Transverse colon (tissue), 4 donors: Measurements from ENCODE around the gene RAB38.

Experiments used
- CTCF ChIP-seq, 5 experiments: fragments of 200-600 bp in 3 of 5; fragments of 450-650 bp in 2 of 5; sonication (generic) in 3 of 5; IDR thresholded peaks; 1 replicate in 2 of 5; 2 replicates in 3 of 5; pipeline ENCODE4 v1.5.1; 2016 to 2017; ENCODE audit warnings: antibody characterized with exemption in 5 of 5, inconsistent platforms in 3 of 5, mild to moderate bottlenecking in 2 of 5, moderate library complexity in 1 of 5
- POLR2A ChIP-seq: fragments of 450-650 bp; IDR thresholded peaks from one replicate; pipeline ENCODE4 v1.6.1; 2016; ENCODE audit warnings: antibody characterized with exemption, mild to moderate bottlenecking, moderate library complexity
- POLR2AphosphoS5 ChIP-seq, 3 donors: sonication (generic); formaldehyde crosslinking; IDR thresholded peaks; one replicate each; pipeline ENCODE4 v1.6.1; 2016; ENCODE audit warnings: antibody characterized with exemption in 3 of 3

- TF ChIP-seq POLR2A (no peak), POLR2AphosphoS5 (IDR thresholded peaks at IDR 0.05) (no peak), CTCF (IDR thresholded peaks at IDR 0.05) (no peak)
Observed at GRCh38 chr11:88139865-88140264, 35.4 kb downstream of the RAB38 start.
